Mononuclear cell (primary cell): ENCODE data around the gene ERG. TPM values are rescaled to one million over a fixed set of nuclear protein-coding genes. Genes with fewer than 3 reads are reported as not detected.

ENCODE experiments used
- H3K27me3 ChIP-seq: 2 replicates; pipeline ENCODE4 v1.6.0; 2011; ENCODE audit warnings: low read length, control low read depth; ENCODE audit not compliant: insufficient read depth
- H3K4me1 ChIP-seq: 2 replicates; pipeline ENCODE4 v1.5.1; 2011; ENCODE audit warnings: mild to moderate bottlenecking, low read length, control low read depth; ENCODE audit not compliant: insufficient read depth
- H3K4me3 ChIP-seq: 2 replicates; pipeline ENCODE4 v1.5.1; 2011; ENCODE audit warnings: mild to moderate bottlenecking, low read length, moderate library complexity
- H3K9me3 ChIP-seq: 2 replicates; pipeline ENCODE4 v1.5.1; 2011; ENCODE audit warnings: low read depth, mild to moderate bottlenecking, control low read depth, low read length
- total RNA-seq: library from RNA; depleted of rRNA; stranded (reverse); fragments of >200 nt; gene quantifications from one replicate; pipeline ENCODE4 v1.2.3, GENCODE V29; 2012

ERG gene
- total RNA-seq, 1 donor, result 1.4 TPM

DNA sequence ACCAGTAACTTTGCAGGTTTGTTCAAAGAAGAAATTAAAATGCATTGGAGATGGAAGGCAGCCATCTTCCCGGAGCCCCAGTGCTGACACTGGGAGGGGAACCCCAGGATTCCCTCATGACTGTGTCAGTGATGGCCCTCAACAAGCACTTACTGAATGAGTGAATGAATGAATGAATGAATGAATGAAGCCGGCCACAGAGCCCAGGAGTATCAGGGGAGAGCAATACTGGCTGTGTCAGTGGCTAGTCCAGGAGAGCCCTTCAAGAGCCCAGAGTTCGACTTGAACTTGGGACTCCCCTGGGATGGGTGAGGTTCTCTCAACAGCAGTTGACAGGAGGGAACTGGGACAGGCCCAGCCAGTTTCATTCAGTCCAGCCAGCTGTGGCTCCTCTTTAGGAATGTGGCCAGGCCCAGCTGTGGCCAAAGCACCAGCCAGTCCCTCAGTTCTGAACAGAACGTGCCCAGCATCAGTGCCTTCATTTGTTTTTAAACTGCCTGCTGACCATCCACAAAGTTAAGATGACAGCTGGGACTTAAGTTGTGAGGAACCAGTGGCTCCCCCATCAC lies 9.2 kb upstream of the ERG start:
- H3K4me1 ChIP-seq, result peaks cover 19% of the 10 kb centered on the region
- no peaks in the 10 kb centered on the region for H3K27me3 ChIP-seq
- H3K4me3 ChIP-seq, result no peak overlapping the region
- H3K9me3 ChIP-seq, result no peaks in the 10 kb centered on the region

- Histone ChIP-seq H3K4me1 (peaks cover 19% of the 10 kb centered on the region), H3K9me3 (no peaks in the 10 kb centered on the region), H3K27me3 (no peaks in the 10 kb centered on the region), H3K4me3 (no peak overlapping the region)
These were observed 8.5 kb upstream of the ERG start for GRCh38 chr21:38506661-38507281.

GRCh38 chr21:38505654-38506523 lies 7.6 kb upstream of the ERG start:
- H3K4me3 ChIP-seq, result no peak overlapping the region
- peaks cover 19% of the 10 kb centered on the region for H3K4me1 ChIP-seq
- no peaks in the 10 kb centered on the region for H3K27me3 ChIP-seq
- no peaks in the 10 kb centered on the region for H3K9me3 ChIP-seq

GRCh38 chr21:38504066-38504465 lies 5.8 kb upstream of the ERG start:
- Histone ChIP-seq H3K9me3 (no peaks in the 10 kb centered on the region), H3K27me3 (no peaks in the 10 kb centered on the region), H3K4me1 (peaks cover 25% of the 10 kb centered on the region)

DNA sequence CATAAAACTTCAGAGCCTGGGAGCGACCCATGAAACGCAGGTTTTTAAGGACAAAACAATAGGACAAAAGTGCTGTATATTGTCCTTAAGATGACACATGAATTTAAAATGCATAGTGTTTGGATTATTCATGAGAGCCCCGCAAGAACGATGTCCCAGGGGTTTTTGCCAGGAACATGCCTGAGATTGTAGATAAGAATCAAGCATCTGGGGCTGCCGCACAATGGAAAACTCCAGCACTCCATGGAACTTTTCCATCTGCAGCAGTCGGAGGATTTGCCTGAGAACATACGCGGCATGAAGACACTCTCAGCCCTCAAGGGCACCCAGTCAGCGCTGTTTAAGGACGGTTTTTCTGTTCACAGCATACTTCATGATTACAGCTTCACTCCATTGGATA lies 5.3 kb upstream of the ERG start:
- H3K4me1 ChIP-seq, result peaks cover 28% of the 10 kb centered on the region
- H3K4me3 ChIP-seq, result no peak overlapping the region
- H3K9me3 ChIP-seq, result no peaks in the 10 kb centered on the region
- no peaks in the 10 kb centered on the region for H3K27me3 ChIP-seq

More at GRCh38 chr21:38504066-38504465, 5.8 kb upstream of the ERG start:
- no peak overlapping the region for H3K4me3 ChIP-seq

- no peak overlapping the region for H3K4me3 ChIP-seq
- peaks cover 34% of the 10 kb centered on the region for H3K4me1 ChIP-seq
- H3K27me3 ChIP-seq, result peaks cover 8% of the 10 kb centered on the region
- no peaks in the 10 kb centered on the region for H3K9me3 ChIP-seq
These were observed 1.8 kb upstream of the ERG start for GRCh38 chr21:38500073-38500472.

- Histone ChIP-seq H3K9me3 (no peaks in the 10 kb centered on the region), H3K4me1 (peaks cover 41% of the 10 kb centered on the region), H3K4me3 (no peak overlapping the region), H3K27me3 (peaks cover 8% of the 10 kb centered on the region)
These were observed 1.0 kb upstream of the ERG start for GRCh38 chr21:38499296-38499695.

- Histone ChIP-seq H3K4me3 (no peak overlapping the region), H3K4me1 (peaks cover 53% of the 10 kb centered on the region), H3K27me3 (peaks cover 8% of the 10 kb centered on the region)
These were observed 2.1 kb downstream of the ERG start for GRCh38 chr21:38496224-38496623.

DNA sequence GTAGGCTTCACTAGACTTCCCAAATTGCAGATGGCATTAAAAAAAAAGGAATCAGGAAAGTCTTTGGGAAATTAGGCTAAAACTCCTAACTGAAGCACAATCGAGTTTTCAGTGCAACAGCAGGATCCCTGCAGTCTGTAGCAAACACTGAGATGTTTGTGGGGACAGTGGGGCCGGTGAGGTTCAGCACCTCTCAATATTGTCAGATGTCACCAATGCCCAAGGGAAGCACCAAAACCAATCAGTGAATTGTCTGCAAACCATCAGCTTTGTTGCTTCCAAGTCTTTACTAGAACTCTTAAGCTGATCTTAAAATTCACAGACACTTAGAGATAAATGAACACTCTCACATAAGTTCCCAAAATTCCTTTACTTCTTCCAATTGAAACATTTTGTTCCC lies 2.6 kb downstream of the ERG start:
- Histone ChIP-seq H3K4me3 (no peak overlapping the region), H3K27me3 (peaks cover 8% of the 10 kb centered on the region), H3K4me1 (peaks cover 58% of the 10 kb centered on the region), H3K9me3 (no peaks in the 10 kb centered on the region)

More at GRCh38 chr21:38496224-38496623, 2.1 kb downstream of the ERG start:
- no peaks in the 10 kb centered on the region for H3K9me3 ChIP-seq

- H3K9me3 ChIP-seq, result no peaks in the 10 kb centered on the region
- no peak overlapping the region for H3K4me3 ChIP-seq
- H3K4me1 ChIP-seq, result peaks cover 62% of the 10 kb centered on the region
- peaks cover 8% of the 10 kb centered on the region for H3K27me3 ChIP-seq
These were observed 3.0 kb downstream of the ERG start for GRCh38 chr21:38495242-38495641.

DNA sequence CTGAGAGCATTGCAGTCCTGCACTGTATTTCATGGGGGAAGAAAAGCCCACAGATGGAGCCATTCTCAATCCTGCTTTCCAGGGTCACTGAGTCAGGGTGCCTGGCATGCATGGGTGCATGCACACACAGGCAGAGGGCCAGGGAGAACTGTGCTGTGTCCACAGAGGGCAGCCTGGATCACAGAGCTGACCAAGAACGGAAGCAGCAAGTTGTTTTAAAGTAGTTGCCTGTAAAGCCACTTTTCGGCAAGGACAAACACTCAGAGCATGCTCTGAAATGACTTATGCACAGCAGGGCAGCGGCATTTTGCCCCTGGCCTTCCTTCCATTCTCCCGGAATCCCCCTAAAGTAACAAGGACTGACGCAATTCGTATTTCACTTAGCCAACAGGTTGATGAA lies 3.6 kb downstream of the ERG start:
- Histone ChIP-seq H3K4me1 (peaks cover 62% of the 10 kb centered on the region), H3K4me3 (no peak overlapping the region), H3K27me3 (peaks cover 8% of the 10 kb centered on the region), H3K9me3 (no peaks in the 10 kb centered on the region)

DNA sequence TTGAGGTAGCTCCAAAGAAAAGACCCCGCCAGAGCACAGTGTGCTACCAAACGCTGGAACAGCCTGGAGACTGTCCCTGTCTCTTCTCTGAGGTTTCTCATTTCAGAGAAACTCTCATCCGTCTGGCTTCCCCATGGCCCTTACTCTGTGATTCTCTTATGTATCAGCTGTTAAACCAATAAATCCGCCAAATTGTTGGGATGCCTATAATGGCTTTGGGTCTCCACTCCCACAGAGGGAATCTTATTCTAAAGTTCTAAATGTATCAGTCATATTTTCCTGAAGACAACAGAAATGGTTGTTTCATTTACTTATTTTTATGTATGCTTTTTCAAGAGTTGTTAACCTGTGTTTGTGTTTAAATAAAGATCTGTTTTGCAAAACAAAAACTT lies 4.0 kb downstream of the ERG start:
- Histone ChIP-seq H3K4me3 (no peak overlapping the region), H3K9me3 (no peaks in the 10 kb centered on the region), H3K4me1 (peaks cover 59% of the 10 kb centered on the region), H3K27me3 (peaks cover 8% of the 10 kb centered on the region)

GRCh38 chr21:38493549-38494250 lies 4.6 kb downstream of the ERG start:
- Histone ChIP-seq H3K4me3 (no peak overlapping the region), H3K27me3 (peaks cover 8% of the 10 kb centered on the region), H3K4me1 (peaks cover 61% of the 10 kb centered on the region), H3K9me3 (no peaks in the 10 kb centered on the region)

GRCh38 chr21:38492007-38492406 lies 6.3 kb downstream of the ERG start:
- Histone ChIP-seq H3K4me1 (peaks cover 65% of the 10 kb centered on the region), H3K9me3 (no peaks in the 10 kb centered on the region), H3K27me3 (no peaks in the 10 kb centered on the region), H3K4me3 (no peak overlapping the region)

DNA sequence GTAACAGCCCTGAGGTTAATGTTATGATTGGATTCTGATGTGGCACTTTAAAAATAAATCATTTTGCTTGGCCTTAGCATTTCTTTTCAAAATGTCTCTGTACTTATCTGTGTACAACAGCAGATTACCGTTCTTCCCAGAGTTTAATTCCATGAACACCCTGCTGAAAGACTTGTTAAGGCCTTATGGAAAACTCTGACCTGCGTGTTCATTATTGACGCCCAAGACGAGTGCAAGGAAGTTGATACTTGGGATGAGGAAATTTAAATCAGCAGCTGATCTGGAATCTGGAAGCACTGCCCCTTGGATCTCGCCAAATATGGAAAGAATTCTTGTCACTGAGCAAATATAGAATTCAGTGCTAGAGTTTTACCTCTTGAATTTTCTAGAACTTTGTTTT lies 6.7 kb downstream of the ERG start:
- Histone ChIP-seq H3K9me3 (no peaks in the 10 kb centered on the region), H3K27me3 (no peaks in the 10 kb centered on the region), H3K4me1 (peaks cover 70% of the 10 kb centered on the region), H3K4me3 (no peak overlapping the region)
